RWPE2 (cell line): ENCODE results near the gene BTBD9.
"Not testable (repeated sequence)": the region's sequence is repeated elsewhere in the genome, so short reads cannot be mapped to it uniquely, and the experiment has no call there.

Source experiments
- ATAC-seq: fragments of 200-7000 bp; cut with Tn5 transposase; 3 replicates; pipeline ENCODE4 v1.9.1; 2021; ENCODE audit warnings: low read depth
- DNase-seq: peaks from one replicate; pipeline ENCODE4 v3.0.0-alpha.2; 2020; ENCODE audit warnings: low spot score
- H3K27ac ChIP-seq: fragments of 450-650 bp; 2 replicates; pipeline ENCODE4 v1.5.1; 2017; ENCODE audit warnings: mild to moderate bottlenecking; ENCODE audit not compliant: poor library complexity, severe bottlenecking
- H3K27me3 ChIP-seq: fragments of 250-450 bp; sonication (Bioruptor Pico); 2 replicates; pipeline ENCODE4 v1.5.1; 2021; ENCODE audit warnings: mild to moderate bottlenecking, moderate library complexity; ENCODE audit not compliant: insufficient read depth, poor library complexity, severe bottlenecking
- H3K36me3 ChIP-seq: fragments of 250-450 bp; sonication (Bioruptor Pico); 2 replicates; pipeline ENCODE4 v1.5.1; 2020; ENCODE audit warnings: low read depth, mild to moderate bottlenecking, moderate library complexity
- H3K4me1 ChIP-seq: fragments of 250-450 bp; sonication (Bioruptor Pico); 2 replicates; pipeline ENCODE4 v1.5.1; 2021; ENCODE audit warnings: mild to moderate bottlenecking, moderate library complexity; ENCODE audit not compliant: insufficient read depth, poor library complexity, severe bottlenecking
- H3K4me3 ChIP-seq: fragments of 250-450 bp; sonication (Bioruptor Pico); 2 replicates; pipeline ENCODE4 v1.5.1; 2021; ENCODE audit warnings: mild to moderate bottlenecking, moderate library complexity; ENCODE audit not compliant: severe bottlenecking
- H3K9me3 ChIP-seq: fragments of 250-450 bp; sonication (Bioruptor Pico); 2 replicates; pipeline ENCODE4 v1.5.1; 2021; ENCODE audit warnings: mild to moderate bottlenecking, moderate library complexity; ENCODE audit not compliant: severe bottlenecking
- CTCF ChIP-seq: fragments of 450-650 bp; IDR thresholded peaks from one replicate; pipeline ENCODE4 v1.5.1; 2017; ENCODE audit warnings: mild to moderate bottlenecking, moderate library complexity; ENCODE audit not compliant: poor library complexity, severe bottlenecking

The BTBD9 gene

GRCh38 chr6:38625217-38625616 is 14.5 kb downstream of the BTBD9 start:
- Histone ChIP-seq H3K27me3 (no peaks in the 10 kb centered on the region), H3K9me3 (no peaks in the 10 kb centered on the region), H3K36me3 (no peaks in the 10 kb centered on the region), H3K27ac (no peak overlapping the region), H3K4me3 (no peak overlapping the region), H3K4me1 (no peaks in the 10 kb centered on the region)
- no peak for TF ChIP-seq CTCF
- ATAC-seq (no peak), DNase-seq (no peak)

- H3K27ac ChIP-seq, result not testable (repeated sequence)
Measured at GRCh38 chr6:38619342-38619741, 20.4 kb downstream of the BTBD9 start.

GRCh38 chr6:38618301-38618700 is 21.4 kb downstream of the BTBD9 start:
- not testable (repeated sequence) for H3K9me3 ChIP-seq, H3K27ac ChIP-seq, H3K36me3 ChIP-seq, H3K27me3 ChIP-seq, H3K4me1 ChIP-seq, H3K4me3 ChIP-seq, DNase-seq, ATAC-seq

More at GRCh38 chr6:38619342-38619741, 20.4 kb downstream of the BTBD9 start:
- ATAC-seq, H3K27me3 ChIP-seq, H3K4me1 ChIP-seq, DNase-seq, H3K4me3 ChIP-seq, H3K36me3 ChIP-seq, H3K9me3 ChIP-seq: not testable (repeated sequence)

GRCh38 chr6:38617856-38618255 is 21.9 kb downstream of the BTBD9 start:
- TF ChIP-seq CTCF, result no peak
- no peaks in the 10 kb centered on the region for H3K36me3 ChIP-seq
- H3K4me1 ChIP-seq, result no peaks in the 10 kb centered on the region
- no peak for DNase-seq
- no peak overlapping the region for H3K27ac ChIP-seq
- H3K27me3 ChIP-seq, result no peaks in the 10 kb centered on the region
- no peak overlapping the region for H3K4me3 ChIP-seq
- ATAC-seq, result no peak
- H3K9me3 ChIP-seq, result no peaks in the 10 kb centered on the region

- Histone ChIP-seq H3K9me3 (no peaks in the 10 kb centered on the region), H3K4me1 (no peaks in the 10 kb centered on the region), H3K27ac (no peak overlapping the region), H3K4me3 (no peak overlapping the region), H3K27me3 (no peaks in the 10 kb centered on the region), H3K36me3 (no peaks in the 10 kb centered on the region)
- no peak for DNase-seq
- TF ChIP-seq CTCF, result no peak
- ATAC-seq, result peak; percentile 29; the same call in 1 of the 3 replicates
Measured at GRCh38 chr6:38612143-38612965, 27.4 kb downstream of the BTBD9 start.
